HEK293 (cell line): Measurements from ENCODE around the gene NLRP8.
A peak's percentile ranks its signal among the peaks of the same experiment; 100 is the strongest.

ENCODE experiments used
- CTCF ChIA-PET: fragments of 350-600 bp; formaldehyde crosslinking; extraction: SDS; loops from one replicate; lab custom pipeline; 2021; ENCODE audit warnings: antibody characterized with exemption; lab: Yijun Ruan, JAX
- POLR2A ChIA-PET: fragments of 300-600 bp; formaldehyde crosslinking; extraction: SDS; loops from one replicate; lab custom pipeline; 2020; ENCODE audit warnings: antibody characterized with exemption, inconsistent platforms; lab: Yijun Ruan, JAX
- H3K27ac ChIP-seq: fragments of 200-500 bp; sonication (Bioruptor generic); 2 replicates; pipeline ENCODE4 v1.5.1; 2014; ENCODE audit warnings: low read depth, low read length, control low read depth, inconsistent platforms; ENCODE audit errors: extremely low read depth
- H3K36me3 ChIP-seq, 2 experiments: fragments of 200-500 bp in 1 of 2; sonication (Bioruptor generic) in 1 of 2; 1 replicate in 1 of 2; 2 replicates in 1 of 2; pipeline ENCODE4 v1.5.1; 2014 to 2017; ENCODE audit warnings: inconsistent platforms in 2 of 2, low read length in 2 of 2; ENCODE audit not compliant: control insufficient read depth in 2 of 2, insufficient read depth in 1 of 2
- H3K4me1 ChIP-seq: fragments of 200-500 bp; sonication (Bioruptor generic); 2 replicates; pipeline ENCODE4 v1.5.1; 2014; ENCODE audit warnings: mild to moderate bottlenecking, low read length, inconsistent platforms; ENCODE audit not compliant: control insufficient read depth, insufficient read depth
- H3K4me3 ChIP-seq: 2 replicates; pipeline ENCODE4 v1.5.1; 2011; ENCODE audit warnings: low read depth, mild to moderate bottlenecking, control low read depth, low read length, moderate library complexity
- H3K9me3 ChIP-seq: fragments of 200-500 bp; sonication (Bioruptor generic); 2 replicates; pipeline ENCODE4 v1.5.1; 2014; ENCODE audit warnings: low read depth, low read length, inconsistent platforms; ENCODE audit not compliant: control insufficient read depth, insufficient read depth
- BCL11A ChIP-seq: fragments of 450-650 bp; formaldehyde crosslinking; IDR thresholded peaks from 2 replicates; pipeline ENCODE4 v1.5.1; 2016; ENCODE audit warnings: low read depth, missing biosample characterization, missing genetic modification characterization
- FEZF1 ChIP-seq: fragments of 450-650 bp; formaldehyde crosslinking; IDR thresholded peaks from 2 replicates; pipeline ENCODE4 v1.5.1; 2016; ENCODE audit warnings: missing biosample characterization, missing genetic modification characterization
- GLI4 ChIP-seq: fragments of 450-650 bp; formaldehyde crosslinking; IDR thresholded peaks from 2 replicates; pipeline ENCODE4 v1.5.1; 2016; ENCODE audit warnings: missing biosample characterization, missing genetic modification characterization
- HOXC10 ChIP-seq: sonication (generic); formaldehyde crosslinking; IDR thresholded peaks from 2 replicates; pipeline ENCODE4 v1.8.1; 2023; ENCODE audit warnings: mild to moderate bottlenecking, missing genetic modification reagents
- PRDM1 ChIP-seq: fragments of 450-650 bp; formaldehyde crosslinking; IDR thresholded peaks from 2 replicates; pipeline ENCODE4; 2016; ENCODE audit warnings: missing biosample characterization, missing genetic modification characterization
- REPIN1 ChIP-seq: fragments of 450-650 bp; formaldehyde crosslinking; IDR thresholded peaks from 2 replicates; pipeline ENCODE4 v1.5.1; 2017; ENCODE audit warnings: missing biosample characterization, missing genetic modification characterization, low read depth
- SCRT1 ChIP-seq: fragments of 450-650 bp; formaldehyde crosslinking; IDR thresholded peaks from 2 replicates; pipeline ENCODE4 v1.5.1; 2016; ENCODE audit warnings: missing biosample characterization, missing genetic modification characterization, borderline replicate concordance
- ZNF214 ChIP-seq: fragments of 450-650 bp; formaldehyde crosslinking; IDR thresholded peaks from 2 replicates; pipeline ENCODE4 v1.5.1; 2017; ENCODE audit warnings: missing biosample characterization, mild to moderate bottlenecking, missing genetic modification characterization, borderline replicate concordance
- ZNF24 ChIP-seq: fragments of 450-650 bp; formaldehyde crosslinking; IDR thresholded peaks from 2 replicates; pipeline ENCODE4 v1.5.1; 2016; ENCODE audit warnings: missing biosample characterization, missing genetic modification characterization
- ZNF248 ChIP-seq: fragments of 450-650 bp; formaldehyde crosslinking; IDR thresholded peaks from 2 replicates; pipeline ENCODE4 v1.5.1; 2017; ENCODE audit warnings: missing biosample characterization, missing genetic modification characterization
- ZNF335 ChIP-seq: fragments of 450-650 bp; formaldehyde crosslinking; conservative IDR thresholded peaks from 2 replicates; pipeline ENCODE4 v1.5.1; 2016; ENCODE audit warnings: missing biosample characterization, missing genetic modification characterization
- ZNF350 ChIP-seq: fragments of 450-650 bp; formaldehyde crosslinking; IDR thresholded peaks from 2 replicates; pipeline ENCODE4 v1.5.0; 2017; ENCODE audit warnings: missing biosample characterization, mild to moderate bottlenecking, missing genetic modification characterization
- ZNF394 ChIP-seq: fragments of 450-650 bp; formaldehyde crosslinking; IDR thresholded peaks from 2 replicates; pipeline ENCODE4 v1.5.1; 2016; ENCODE audit warnings: missing biosample characterization, missing genetic modification characterization, mild to moderate bottlenecking, moderate library complexity, borderline replicate concordance
- ZNF473 ChIP-seq: fragments of 450-650 bp; formaldehyde crosslinking; IDR thresholded peaks from 2 replicates; pipeline ENCODE4 v1.5.1; 2017; ENCODE audit warnings: missing biosample characterization, missing genetic modification characterization
- ZNF555 ChIP-seq: fragments of 450-650 bp; formaldehyde crosslinking; conservative IDR thresholded peaks from 2 replicates; pipeline ENCODE4 v1.5.1; 2017; ENCODE audit warnings: missing biosample characterization, mild to moderate bottlenecking, missing genetic modification characterization, inconsistent platforms
- ZNF621 ChIP-seq: fragments of 450-650 bp; formaldehyde crosslinking; IDR thresholded peaks from 2 replicates; pipeline ENCODE4 v1.5.1; 2017; ENCODE audit warnings: missing biosample characterization, missing genetic modification characterization
- ZNF654 ChIP-seq: fragments of 450-650 bp; formaldehyde crosslinking; IDR thresholded peaks from 2 replicates; pipeline ENCODE4 v1.5.1; 2016; ENCODE audit warnings: low read depth, missing biosample characterization, missing genetic modification characterization
- ZNF664 ChIP-seq: fragments of 450-650 bp; formaldehyde crosslinking; IDR thresholded peaks from 2 replicates; pipeline ENCODE4 v1.5.1; 2016; ENCODE audit warnings: missing biosample characterization, missing genetic modification characterization
- ZXDB ChIP-seq: fragments of 450-650 bp; formaldehyde crosslinking; IDR thresholded peaks from 2 replicates; pipeline ENCODE4 v1.5.1; 2016; ENCODE audit warnings: missing biosample characterization, missing genetic modification characterization
- TF ChIP-seq, protein P1 (sequence below): fragments of 450-650 bp; formaldehyde crosslinking; IDR thresholded peaks from 2 replicates; pipeline ENCODE4 v1.5.1; 2016; ENCODE audit warnings: missing biosample characterization, missing genetic modification characterization
- TF ChIP-seq, protein P2 (sequence below): fragments of 450-650 bp; formaldehyde crosslinking; IDR thresholded peaks from 2 replicates; pipeline ENCODE4; 2016; ENCODE audit warnings: missing biosample characterization, missing genetic modification characterization
- TF ChIP-seq, protein P3 (sequence below): fragments of 450-650 bp; IDR thresholded peaks from 2 replicates; pipeline ENCODE4 v1.5.1; 2018; ENCODE audit warnings: missing biosample characterization, mild to moderate bottlenecking, missing genetic modification characterization

NLRP8 gene

DNA sequence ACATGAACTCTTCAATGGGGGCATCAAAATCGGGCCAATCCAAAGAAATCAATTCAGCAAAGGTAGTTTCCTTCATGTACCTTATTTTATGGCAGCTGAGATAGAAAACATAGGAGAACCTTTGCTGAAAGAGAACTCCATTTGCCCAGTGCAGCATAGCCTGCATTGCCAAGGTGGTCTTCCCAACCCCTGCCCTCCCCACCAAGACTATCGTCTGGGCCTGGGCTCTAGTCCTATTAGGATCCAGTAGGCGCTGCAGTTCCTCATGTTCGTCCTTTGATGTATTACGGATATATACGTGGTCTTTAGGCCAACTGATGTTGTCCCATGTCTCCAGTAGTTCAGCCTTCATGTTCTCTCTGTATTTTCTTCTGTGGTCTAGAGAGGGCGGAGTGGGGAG is 34.7 kb upstream of the NLRP8 start:
- H3K9me3 ChIP-seq: no peaks in the 10 kb centered on the region
- H3K4me1 ChIP-seq: no peaks in the 10 kb centered on the region
- no peak for TF ChIP-seq PRDM1 (tag by site-specific recombination)
- TF ChIP-seq GLI4 (tag by site-specific recombination): no peak
- TF ChIP-seq ZNF555: no peak
- CTCF ChIA-PET: interaction anchor here (0.7 to 1.0 kb wide), 2 partner anchors 104 to 153 kb away, joined by 3 to 4 read pairs; no protein-coding TSS in a partner anchor
- no peaks in the 10 kb centered on the region for H3K36me3 ChIP-seq
- POLR2A ChIA-PET: no interaction called here
- H3K4me3 ChIP-seq: no peak overlapping the region
- H3K27ac ChIP-seq: no peak overlapping the region

DNA sequence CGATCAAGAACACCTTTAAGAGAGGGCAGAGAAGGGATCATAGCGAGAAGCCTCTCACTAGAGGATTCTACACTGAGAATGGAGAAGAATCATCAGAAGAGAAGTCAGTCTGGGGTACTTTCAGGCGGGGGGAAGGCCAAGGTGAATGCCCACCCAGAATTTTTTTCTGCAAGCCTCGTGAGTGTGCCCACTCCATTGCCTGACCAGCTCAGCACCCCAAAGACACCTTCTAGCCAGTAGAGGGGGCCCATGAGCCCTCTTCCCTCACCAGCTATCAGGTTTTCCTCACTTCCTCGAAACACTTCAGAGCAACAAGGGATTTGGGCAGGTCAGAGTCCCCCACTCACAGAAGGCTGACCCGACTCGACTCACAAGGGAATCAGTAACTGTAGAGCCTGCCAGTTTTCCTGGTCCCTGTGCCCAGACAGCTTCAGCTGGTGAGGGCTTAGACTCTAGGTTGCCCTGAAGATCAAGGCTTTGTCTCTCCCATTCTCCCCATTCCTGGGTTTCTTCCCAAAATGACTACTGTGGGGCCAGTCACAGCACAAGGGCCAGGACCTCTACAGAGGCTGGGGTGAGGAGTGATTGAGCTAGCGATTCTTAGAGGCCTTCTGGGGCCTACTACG is 33.9 kb upstream of the NLRP8 start:
- Histone ChIP-seq H3K4me1 (no peaks in the 10 kb centered on the region), H3K9me3 (no peaks in the 10 kb centered on the region), H3K36me3 (no peaks in the 10 kb centered on the region), H3K27ac (no peak overlapping the region), H3K4me3 (no peak overlapping the region)
- CTCF ChIA-PET: interaction anchor here (0.5 to 1.3 kb wide), 9 partner anchors 12 to 1868 kb away, joined by 3 to 6 read pairs (median 3); no protein-coding TSS in a partner anchor
- POLR2A ChIA-PET: no interaction called here
- TF ChIP-seq ZNF654 (no peak), ZNF335 (tag by site-specific recombination) (peak; percentile 53), ZNF214 (tag by site-specific recombination) (no peak), ZNF621 (no peak)
- TF ChIP-seq, protein P1, sequence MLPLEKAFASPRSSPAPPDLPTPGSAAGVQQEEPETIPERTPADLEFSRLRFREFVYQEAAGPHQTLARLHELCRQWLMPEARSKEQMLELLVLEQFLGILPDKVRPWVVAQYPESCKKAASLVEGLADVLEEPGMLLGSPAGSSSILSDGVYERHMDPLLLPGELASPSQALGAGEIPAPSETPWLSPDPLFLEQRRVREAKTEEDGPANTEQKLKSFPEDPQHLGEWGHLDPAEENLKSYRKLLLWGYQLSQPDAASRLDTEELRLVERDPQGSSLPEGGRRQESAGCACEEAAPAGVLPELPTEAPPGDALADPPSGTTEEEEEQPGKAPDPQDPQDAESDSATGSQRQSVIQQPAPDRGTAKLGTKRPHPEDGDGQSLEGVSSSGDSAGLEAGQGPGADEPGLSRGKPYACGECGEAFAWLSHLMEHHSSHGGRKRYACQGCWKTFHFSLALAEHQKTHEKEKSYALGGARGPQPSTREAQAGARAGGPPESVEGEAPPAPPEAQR (tag by site-specific recombination): no peak

DNA sequence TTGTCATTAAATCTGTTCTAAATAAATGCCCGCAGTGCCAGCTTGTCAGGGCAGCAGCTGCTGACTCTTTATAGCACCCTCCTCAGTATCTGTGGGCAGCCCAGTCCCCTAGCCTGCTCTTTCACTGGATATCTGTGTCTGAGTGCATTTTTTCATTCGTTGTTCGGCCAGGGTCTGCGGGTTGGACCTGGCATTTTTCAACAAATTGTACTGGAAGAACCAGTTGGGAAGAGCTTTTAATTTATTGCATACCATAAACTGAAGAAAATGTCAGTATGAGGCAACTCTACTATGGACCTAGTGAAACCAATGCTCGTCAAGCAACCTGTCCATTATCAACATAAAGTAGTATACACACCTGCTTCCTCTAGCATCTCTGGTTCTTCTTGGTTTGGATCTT is 24.1 kb upstream of the NLRP8 start:
- Histone ChIP-seq H3K4me3 (no peak overlapping the region), H3K27ac (no peak overlapping the region), H3K9me3 (no peaks in the 10 kb centered on the region), H3K4me1 (no peaks in the 10 kb centered on the region), H3K36me3 (no peaks in the 10 kb centered on the region)
- ChIA-PET POLR2A (no interaction called here), CTCF (no interaction called here)
- TF ChIP-seq PRDM1 (tag by site-specific recombination): no peak
- TF ChIP-seq, protein P2, sequence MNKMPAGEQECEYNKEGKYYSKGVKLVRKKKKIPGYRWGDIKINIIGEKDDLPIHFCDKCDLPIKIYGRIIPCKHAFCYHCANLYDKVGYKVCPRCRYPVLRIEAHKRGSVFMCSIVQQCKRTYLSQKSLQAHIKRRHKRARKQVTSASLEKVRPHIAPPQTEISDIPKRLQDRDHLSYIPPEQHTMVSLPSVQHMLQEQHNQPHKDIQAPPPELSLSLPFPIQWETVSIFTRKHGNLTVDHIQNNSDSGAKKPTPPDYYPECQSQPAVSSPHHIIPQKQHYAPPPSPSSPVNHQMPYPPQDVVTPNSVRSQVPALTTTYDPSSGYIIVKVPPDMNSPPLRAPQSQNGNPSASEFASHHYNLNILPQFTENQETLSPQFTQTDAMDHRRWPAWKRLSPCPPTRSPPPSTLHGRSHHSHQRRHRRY (tag by site-specific recombination): no peak
- TF ChIP-seq HOXC10 (CRISPR knock-in tag): no peak
- no peak for TF ChIP-seq ZNF350 (tag by site-specific recombination)
- no peak for TF ChIP-seq ZNF248 (tag by site-specific recombination)
- no peak for TF ChIP-seq FEZF1 (tag by site-specific recombination)
- TF ChIP-seq ZNF24 (tag by site-specific recombination): no peak
- TF ChIP-seq ZNF394 (tag by site-specific recombination): no peak

DNA sequence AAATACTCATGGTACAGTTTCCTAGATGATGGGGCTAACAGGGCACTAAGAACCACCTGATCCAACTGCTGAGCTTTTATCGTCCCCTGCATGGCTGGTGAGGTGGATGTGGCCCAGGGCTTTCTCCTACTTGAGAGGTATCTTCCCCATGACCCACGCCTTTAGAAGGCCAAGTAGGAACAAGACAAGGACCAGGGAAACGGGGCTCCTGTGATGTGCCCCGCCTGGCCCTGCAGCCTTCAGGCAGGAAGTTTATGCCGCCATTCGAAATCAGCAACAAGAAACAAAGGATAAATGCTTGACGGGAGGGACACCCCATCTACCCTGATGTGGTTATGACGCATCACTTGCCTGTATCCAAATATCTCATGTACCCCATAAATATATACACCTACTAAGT is 19.6 kb upstream of the NLRP8 start:
- ChIA-PET CTCF (no interaction called here), POLR2A (no interaction called here)
- H3K27ac ChIP-seq: no peak overlapping the region
- no peak overlapping the region for H3K4me3 ChIP-seq
- no peaks in the 10 kb centered on the region for H3K9me3 ChIP-seq
- no peaks in the 10 kb centered on the region for H3K4me1 ChIP-seq
- TF ChIP-seq ZNF664 (tag by site-specific recombination) (no peak), BCL11A (tag by site-specific recombination) (no peak), SCRT1 (tag by site-specific recombination) (no peak), ZNF473 (tag by site-specific recombination) (no peak), ZNF24 (tag by site-specific recombination) (no peak), ZXDB (tag by site-specific recombination) (no peak), REPIN1 (tag by site-specific recombination) (no peak)
- TF ChIP-seq, protein P3, sequence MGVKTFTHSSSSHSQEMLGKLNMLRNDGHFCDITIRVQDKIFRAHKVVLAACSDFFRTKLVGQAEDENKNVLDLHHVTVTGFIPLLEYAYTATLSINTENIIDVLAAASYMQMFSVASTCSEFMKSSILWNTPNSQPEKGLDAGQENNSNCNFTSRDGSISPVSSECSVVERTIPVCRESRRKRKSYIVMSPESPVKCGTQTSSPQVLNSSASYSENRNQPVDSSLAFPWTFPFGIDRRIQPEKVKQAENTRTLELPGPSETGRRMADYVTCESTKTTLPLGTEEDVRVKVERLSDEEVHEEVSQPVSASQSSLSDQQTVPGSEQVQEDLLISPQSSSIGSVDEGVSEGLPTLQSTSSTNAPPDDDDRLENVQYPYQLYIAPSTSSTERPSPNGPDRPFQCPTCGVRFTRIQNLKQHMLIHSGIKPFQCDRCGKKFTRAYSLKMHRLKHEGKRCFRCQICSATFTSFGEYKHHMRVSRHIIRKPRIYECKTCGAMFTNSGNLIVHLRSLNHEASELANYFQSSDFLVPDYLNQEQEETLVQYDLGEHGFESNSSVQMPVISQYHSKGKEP (tag by site-specific recombination): no peak
- H3K36me3 ChIP-seq: no peaks in the 10 kb centered on the region
